Fibroblast of lung (primary cell): ENCODE data around the gene SLC5A8.

ENCODE experiments used
- CTCF ChIP-seq, 2 donors: IDR thresholded peaks in 1 of 2; conservative IDR thresholded peaks in 1 of 2; 1 replicate in 1 of 2; 2 replicates in 1 of 2; pipeline ENCODE4 v1.5.1; 2011 to 2012; ENCODE audit warnings: low read length in 2 of 2, control low read depth in 1 of 2, inconsistent platforms in 1 of 2, low read depth in 1 of 2, mild to moderate bottlenecking in 1 of 2
- EZH2 ChIP-seq: IDR thresholded peaks from 2 replicates; pipeline ENCODE4 v1.5.1; 2012; ENCODE audit warnings: low read length, control low read depth, mild to moderate bottlenecking; ENCODE audit errors: missing control alignments

- no peak for TF ChIP-seq CTCF (conservative IDR thresholded peaks at IDR 0.05 in 1 of 2, IDR thresholded peaks at IDR 0.05 in 1 of 2; ENCODE audit: low read depth in 1 of 2, low read length in 2 of 2)
- TF ChIP-seq EZH2 = no peak
Measured at GRCh38 chr12:101108130-101108529, 101.9 kb downstream of the SLC5A8 start.
